Neutrophil (primary cell): ENCODE measurements around the gene PLXNA2.

Experiments used
- H3K27ac ChIP-seq: fragments of 200-600 bp; sonication (generic); 2 replicates; pipeline ENCODE4 v1.5.1; 2016; ENCODE audit warnings: mild to moderate bottlenecking, moderate library complexity
- H3K27me3 ChIP-seq: fragments of 200-600 bp; sonication (generic); 2 replicates; pipeline ENCODE4 v1.6.0; 2016; ENCODE audit warnings: mild to moderate bottlenecking
- H3K36me3 ChIP-seq: fragments of 200-600 bp; sonication (generic); 2 replicates; pipeline ENCODE4 v1.5.1; 2017
- H3K4me1 ChIP-seq, 2 experiments: fragments of 200-600 bp in 1 of 2; sonication (generic) in 1 of 2; 1 replicate in 1 of 2; 2 replicates in 1 of 2; pipeline versions ENCODE4 v1.5.1 to v1.6.1; 2013 to 2016; ENCODE audit warnings: low read depth in 1 of 2, low read length in 1 of 2, mild to moderate bottlenecking in 1 of 2, moderate library complexity in 1 of 2; ENCODE audit not compliant: control insufficient read depth in 1 of 2, insufficient read depth in 1 of 2
- H3K4me3 ChIP-seq, 2 experiments: fragments of 200-600 bp in 1 of 2; sonication (generic) in 1 of 2; 1 replicate in 1 of 2; 2 replicates in 1 of 2; pipeline ENCODE4 v1.5.1; 2013 to 2016; ENCODE audit warnings: low read depth in 1 of 2, low read length in 1 of 2, mild to moderate bottlenecking in 1 of 2, moderate library complexity in 1 of 2
- H3K9me3 ChIP-seq: fragments of 200-600 bp; sonication (generic); 2 replicates; pipeline ENCODE4 v1.5.1; 2016
- CTCF ChIP-seq: fragments of 200-600 bp; sonication (generic); IDR thresholded peaks from 2 replicates; pipeline ENCODE4 v1.5.1; 2016; ENCODE audit warnings: antibody characterized with exemption

PLXNA2 gene

GRCh38 chr1:208219098-208219658 lies 25.0 kb downstream of the PLXNA2 start:
- Histone ChIP-seq H3K9me3 (no peaks in the 10 kb centered on the region), H3K27me3 (peaks cover 39% of the 10 kb centered on the region), H3K27ac (no peak overlapping the region), H3K4me3 (no peak overlapping the region), H3K36me3 (no peaks in the 10 kb centered on the region), H3K4me1 (no peaks in the 10 kb centered on the region)
- no peak for TF ChIP-seq CTCF

DNA sequence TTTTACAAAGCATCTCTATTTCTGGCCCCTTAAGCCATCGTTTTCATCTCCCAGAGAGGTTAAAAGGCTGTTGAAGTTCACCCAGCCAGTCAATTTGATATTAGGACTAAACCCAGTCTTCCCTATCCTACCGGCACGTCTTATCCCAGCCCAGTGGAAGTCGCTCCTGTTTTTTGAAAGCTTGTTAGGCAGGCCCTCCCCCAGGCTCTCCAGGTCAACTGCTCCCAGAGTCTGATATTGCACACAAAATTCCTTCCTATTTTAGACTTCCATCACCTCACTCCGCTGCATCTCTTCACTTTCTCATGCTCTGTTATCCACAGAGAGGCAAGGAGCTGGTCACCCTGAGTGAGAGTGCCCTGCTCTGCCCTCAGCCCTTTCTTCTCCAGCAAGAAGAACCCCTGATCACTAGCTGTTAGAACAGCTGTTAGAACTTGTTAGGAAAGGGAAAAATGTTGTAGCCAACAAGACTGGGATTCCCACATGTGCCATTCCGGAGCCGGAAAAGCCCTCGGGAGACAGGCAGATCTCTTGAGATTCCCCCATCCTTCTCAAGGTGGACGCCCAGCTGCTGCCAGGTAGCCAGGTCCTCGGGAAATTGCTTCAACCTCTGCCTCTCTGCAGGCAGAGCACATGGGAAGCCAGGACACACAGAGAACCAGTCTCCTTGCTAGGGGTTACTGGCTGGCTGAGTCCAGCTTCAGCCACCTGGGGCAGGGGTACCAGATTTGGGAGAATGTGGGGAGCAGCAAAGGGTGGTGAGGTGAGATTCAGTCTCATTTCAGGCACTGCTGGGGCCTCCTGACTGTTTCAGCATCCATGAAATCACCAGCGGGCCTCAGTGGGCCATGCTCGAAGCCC lies 25.7 kb downstream of the PLXNA2 start:
- no peak overlapping the region for H3K4me3 ChIP-seq
- peaks cover 34% of the 10 kb centered on the region for H3K27me3 ChIP-seq
- TF ChIP-seq CTCF = no peak
- H3K36me3 ChIP-seq = no peaks in the 10 kb centered on the region
- no peak overlapping the region for H3K27ac ChIP-seq
- no peaks in the 10 kb centered on the region for H3K4me1 ChIP-seq
- no peaks in the 10 kb centered on the region for H3K9me3 ChIP-seq

DNA sequence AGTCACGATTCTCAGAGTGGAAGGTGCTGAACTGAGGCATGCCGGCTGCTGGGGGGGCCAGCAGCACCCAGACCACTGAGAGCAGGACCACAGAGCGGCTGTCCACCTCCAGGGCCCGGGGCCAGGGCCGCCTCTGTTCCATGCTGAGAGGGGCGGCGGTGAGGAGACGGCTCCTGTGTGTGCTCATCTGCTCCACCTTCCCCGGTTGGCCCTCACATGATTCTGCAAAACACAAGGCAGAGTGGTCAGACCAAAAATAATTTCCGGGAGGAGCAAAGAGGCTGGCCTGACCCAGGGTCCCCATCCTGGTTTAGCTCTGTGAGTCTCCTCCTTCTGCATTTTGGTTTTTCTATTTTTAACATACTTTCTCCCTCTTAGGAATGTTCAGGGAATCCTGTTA lies 26.4 kb downstream of the PLXNA2 start:
- Histone ChIP-seq H3K27me3 (peaks cover 36% of the 10 kb centered on the region), H3K4me3 (no peak overlapping the region), H3K4me1 (no peaks in the 10 kb centered on the region), H3K9me3 (no peaks in the 10 kb centered on the region), H3K36me3 (no peaks in the 10 kb centered on the region), H3K27ac (no peak overlapping the region)
- no peak for TF ChIP-seq CTCF

DNA sequence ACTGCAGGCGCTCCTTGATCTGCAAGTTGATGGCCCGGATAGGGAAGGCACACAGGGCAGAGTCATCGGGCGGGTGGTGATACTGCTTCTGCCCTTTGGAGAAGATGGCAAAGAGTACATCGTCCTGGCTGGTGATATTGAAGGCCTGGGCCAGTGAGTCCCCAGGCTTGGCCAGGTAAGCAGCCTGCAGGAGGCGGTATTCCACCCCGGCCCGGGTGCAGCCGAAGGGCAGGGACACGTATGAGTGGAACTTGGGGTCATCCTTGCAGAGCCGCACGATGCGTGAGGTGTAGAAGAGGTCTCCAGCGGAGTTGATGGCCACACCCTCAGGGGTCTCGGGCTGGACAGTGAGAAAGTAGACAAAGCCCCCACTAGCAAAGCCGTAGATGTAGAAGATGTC lies 27.4 kb downstream of the PLXNA2 start:
- TF ChIP-seq CTCF = no peak
- no peak overlapping the region for H3K27ac ChIP-seq
- H3K9me3 ChIP-seq = no peaks in the 10 kb centered on the region
- no peaks in the 10 kb centered on the region for H3K4me1 ChIP-seq
- peaks cover 42% of the 10 kb centered on the region for H3K27me3 ChIP-seq
- H3K36me3 ChIP-seq = no peaks in the 10 kb centered on the region
- H3K4me3 ChIP-seq = no peak overlapping the region

DNA sequence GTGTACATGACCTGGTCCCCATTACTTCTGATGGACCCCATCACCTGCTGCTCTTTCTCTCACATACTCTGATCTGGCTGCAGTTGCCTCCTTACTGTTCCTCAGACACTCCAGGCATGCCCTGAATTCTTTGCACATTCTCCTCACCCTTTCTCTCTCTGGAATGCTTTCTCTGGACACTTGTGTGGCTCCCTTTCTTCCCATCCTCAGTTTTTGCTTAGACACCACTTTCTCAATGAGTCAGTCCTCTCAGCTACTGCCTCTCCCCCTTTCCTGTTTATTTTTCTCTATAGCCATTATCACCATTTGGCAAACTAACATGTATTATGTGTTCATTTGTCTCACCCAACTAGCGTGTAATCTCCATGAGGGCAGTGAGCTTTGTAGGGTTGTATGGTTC lies 28.1 kb downstream of the PLXNA2 start:
- no peak overlapping the region for H3K27ac ChIP-seq
- H3K4me3 ChIP-seq = no peak overlapping the region
- no peaks in the 10 kb centered on the region for H3K4me1 ChIP-seq
- TF ChIP-seq CTCF = no peak
- peaks cover 44% of the 10 kb centered on the region for H3K27me3 ChIP-seq
- H3K9me3 ChIP-seq = no peaks in the 10 kb centered on the region
- no peaks in the 10 kb centered on the region for H3K36me3 ChIP-seq
